ENCODE results near the gene ECE2. TPM values are rescaled to one million over a fixed set of nuclear protein-coding genes. Genes with fewer than 3 reads are reported as not detected.

Gene ECE2
- total RNA-seq, 1 experiment from 2014 or later = not detected

DNA sequence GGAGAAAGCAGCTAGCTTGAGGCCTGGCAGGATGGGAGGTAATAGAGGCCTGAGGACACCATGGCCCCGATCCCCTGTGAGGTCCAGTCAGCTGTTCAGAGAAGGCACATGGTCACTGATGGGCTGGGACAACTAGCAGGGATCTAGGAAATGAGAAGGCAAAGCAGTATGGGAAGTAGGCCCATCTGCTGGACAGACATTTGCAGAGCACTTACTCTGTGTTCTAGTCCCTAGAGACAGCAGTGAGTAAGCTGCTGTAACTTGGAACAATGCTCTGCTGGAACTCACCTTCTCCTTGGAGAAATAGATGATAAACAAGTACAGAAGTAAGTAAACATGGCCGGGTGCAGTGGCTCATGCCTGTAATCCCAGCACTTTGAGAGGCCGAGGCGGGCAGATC is 7.1 kb downstream of the ECE2 start:
- Histone ChIP-seq H3K9me3 (ENCODE audit: low read depth, low read length, poor library complexity, severe bottlenecking) (no peaks in the 10 kb centered on the region), H3K4me3 (ENCODE audit: low read depth, low read length, poor library complexity, severe bottlenecking) (no peak overlapping the region), H3K27ac (ENCODE audit: low read depth, low read length, poor library complexity, severe bottlenecking) (no peak overlapping the region), H3K27me3 (replicated peaks; ENCODE audit: insufficient read depth, low read depth, low read length, poor library complexity) (no peaks in the 10 kb centered on the region), H3K36me3 (ENCODE audit: insufficient read depth, low read length, poor library complexity, severe bottlenecking) (no peaks in the 10 kb centered on the region), H3K4me1 (ENCODE audit: insufficient read depth, low read length, poor library complexity, severe bottlenecking) (no peaks in the 10 kb centered on the region)
- TF ChIP-seq, protein P1, sequence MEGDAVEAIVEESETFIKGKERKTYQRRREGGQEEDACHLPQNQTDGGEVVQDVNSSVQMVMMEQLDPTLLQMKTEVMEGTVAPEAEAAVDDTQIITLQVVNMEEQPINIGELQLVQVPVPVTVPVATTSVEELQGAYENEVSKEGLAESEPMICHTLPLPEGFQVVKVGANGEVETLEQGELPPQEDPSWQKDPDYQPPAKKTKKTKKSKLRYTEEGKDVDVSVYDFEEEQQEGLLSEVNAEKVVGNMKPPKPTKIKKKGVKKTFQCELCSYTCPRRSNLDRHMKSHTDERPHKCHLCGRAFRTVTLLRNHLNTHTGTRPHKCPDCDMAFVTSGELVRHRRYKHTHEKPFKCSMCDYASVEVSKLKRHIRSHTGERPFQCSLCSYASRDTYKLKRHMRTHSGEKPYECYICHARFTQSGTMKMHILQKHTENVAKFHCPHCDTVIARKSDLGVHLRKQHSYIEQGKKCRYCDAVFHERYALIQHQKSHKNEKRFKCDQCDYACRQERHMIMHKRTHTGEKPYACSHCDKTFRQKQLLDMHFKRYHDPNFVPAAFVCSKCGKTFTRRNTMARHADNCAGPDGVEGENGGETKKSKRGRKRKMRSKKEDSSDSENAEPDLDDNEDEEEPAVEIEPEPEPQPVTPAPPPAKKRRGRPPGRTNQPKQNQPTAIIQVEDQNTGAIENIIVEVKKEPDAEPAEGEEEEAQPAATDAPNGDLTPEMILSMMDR (conservative IDR thresholded peaks at IDR 0.05; ENCODE audit: low read depth, low read length) = no peak
- no peak for TF ChIP-seq EZH2 (IDR thresholded peaks at IDR 0.05; ENCODE audit: borderline replicate concordance, low read depth, low read length, poor library complexity, severe bottlenecking)
- DNase-seq (ENCODE audit: low spot score) = no peak
- intact Hi-C loops (cut with micrococcal nuclease; ENCODE audit: unreplicated experiment) = no loop called here
- CTCF ChIA-PET = interaction anchor here (0.5 kb wide), 1 partner anchor 14 kb away, joined by 4 read pairs; no protein-coding TSS in a partner anchor
- BruUV-seq (replicated peaks) = no TSS peak
- POLR2A ChIA-PET (ENCODE audit: low non-redundant PET) = no interaction called here

DNA sequence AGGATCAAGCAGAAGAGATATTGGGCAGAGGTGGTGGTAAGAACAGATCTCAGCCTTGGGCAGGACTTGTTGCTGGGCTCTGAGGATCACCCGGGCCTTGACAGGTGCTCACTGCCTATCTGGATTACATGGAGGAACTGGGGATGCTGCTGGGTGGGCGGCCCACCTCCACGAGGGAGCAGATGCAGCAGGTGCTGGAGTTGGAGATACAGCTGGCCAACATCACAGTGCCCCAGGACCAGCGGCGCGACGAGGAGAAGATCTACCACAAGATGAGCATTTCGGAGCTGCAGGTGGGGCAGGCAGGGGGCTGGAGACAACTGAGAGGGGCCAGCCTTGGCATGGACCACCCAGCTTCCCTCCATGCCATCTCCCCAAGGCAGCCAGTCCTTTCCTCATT is 7.9 kb downstream of the ECE2 start:
- TF ChIP-seq EZH2 (IDR thresholded peaks at IDR 0.05; ENCODE audit: borderline replicate concordance, low read depth, low read length, poor library complexity, severe bottlenecking) = no peak
- TF ChIP-seq, protein P1 (conservative IDR thresholded peaks at IDR 0.05; ENCODE audit: low read depth, low read length) = no peak
- Histone ChIP-seq H3K36me3 (ENCODE audit: insufficient read depth, low read length, poor library complexity, severe bottlenecking) (no peaks in the 10 kb centered on the region), H3K27ac (ENCODE audit: low read depth, low read length, poor library complexity, severe bottlenecking) (no peak overlapping the region), H3K4me3 (ENCODE audit: low read depth, low read length, poor library complexity, severe bottlenecking) (no peak overlapping the region), H3K27me3 (replicated peaks; ENCODE audit: insufficient read depth, low read depth, low read length, poor library complexity) (no peaks in the 10 kb centered on the region), H3K9me3 (ENCODE audit: low read depth, low read length, poor library complexity, severe bottlenecking) (no peaks in the 10 kb centered on the region), H3K4me1 (ENCODE audit: insufficient read depth, low read length, poor library complexity, severe bottlenecking) (no peaks in the 10 kb centered on the region)
- POLR2A ChIA-PET (ENCODE audit: low non-redundant PET) = interaction anchor here (0.5 kb wide), 1 partner anchor 441 kb away, joined by 3 read pairs; no protein-coding TSS in a partner anchor
- BruUV-seq (replicated peaks) = no TSS peak
- CTCF ChIA-PET = interaction anchor here (0.6 kb wide), 1 partner anchor 238 kb away, joined by 6 read pairs; no protein-coding TSS in a partner anchor
- intact Hi-C loops (cut with micrococcal nuclease; ENCODE audit: unreplicated experiment) = no loop called here
- DNase-seq (ENCODE audit: low spot score) = no peak

DNA sequence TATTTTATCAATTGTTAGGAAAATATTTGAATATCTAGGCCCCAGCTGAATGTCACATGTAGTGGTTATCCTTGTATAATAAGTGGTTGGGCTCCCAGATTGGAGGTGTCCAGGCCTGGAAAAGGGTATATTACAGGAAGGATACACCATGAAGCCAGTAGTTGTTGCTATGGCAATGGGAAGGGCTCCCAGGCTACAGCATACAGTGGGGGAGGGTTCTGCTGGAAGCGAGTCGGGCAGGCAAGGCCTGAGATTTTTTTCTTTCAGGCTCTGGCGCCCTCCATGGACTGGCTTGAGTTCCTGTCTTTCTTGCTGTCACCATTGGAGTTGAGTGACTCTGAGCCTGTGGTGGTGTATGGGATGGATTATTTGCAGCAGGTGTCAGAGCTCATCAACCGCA is 8.9 kb downstream of the ECE2 start:
- Histone ChIP-seq H3K9me3 (ENCODE audit: low read depth, low read length, poor library complexity, severe bottlenecking) (no peaks in the 10 kb centered on the region), H3K27me3 (replicated peaks; ENCODE audit: insufficient read depth, low read depth, low read length, poor library complexity) (no peaks in the 10 kb centered on the region), H3K27ac (ENCODE audit: low read depth, low read length, poor library complexity, severe bottlenecking) (no peak overlapping the region), H3K36me3 (ENCODE audit: insufficient read depth, low read length, poor library complexity, severe bottlenecking) (no peaks in the 10 kb centered on the region), H3K4me3 (ENCODE audit: low read depth, low read length, poor library complexity, severe bottlenecking) (no peak overlapping the region), H3K4me1 (ENCODE audit: insufficient read depth, low read length, poor library complexity, severe bottlenecking) (no peaks in the 10 kb centered on the region)
- DNase-seq (ENCODE audit: low spot score) = peak; percentile 82
- TF ChIP-seq, protein P1 (conservative IDR thresholded peaks at IDR 0.05; ENCODE audit: low read depth, low read length) = peak; percentile 60
- no peak for TF ChIP-seq EZH2 (IDR thresholded peaks at IDR 0.05; ENCODE audit: borderline replicate concordance, low read depth, low read length, poor library complexity, severe bottlenecking)
- ChIA-PET CTCF (no interaction called here), POLR2A (ENCODE audit: low non-redundant PET) (no interaction called here)
- intact Hi-C loops (cut with micrococcal nuclease; ENCODE audit: unreplicated experiment) = no loop called here
- BruUV-seq (replicated peaks) = no TSS peak

All from A673 (cell line).